MM.1S (cell line): Measurements from ENCODE around the gene EFNA5.

Experiments
- DNase-seq: peaks from one replicate; pipeline ENCODE4 v3.0.0-alpha.2; 2015
- H2AFZ ChIP-seq: fragments of 300-600 bp; sonication (generic); 2 replicates; pipeline ENCODE4 v1.6.0; 2016; ENCODE audit warnings: antibody characterized with exemption, low read length
- H3F3A ChIP-seq: fragments of 300-600 bp; sonication (generic); 2 replicates; pipeline ENCODE4 v1.6.1; 2016; ENCODE audit warnings: mild to moderate bottlenecking, antibody characterized with exemption, low read length, moderate library complexity, mixed read lengths; ENCODE audit not compliant: insufficient read depth
- H3K27ac ChIP-seq: fragments of 300-600 bp; sonication (generic); 2 replicates; pipeline ENCODE4 v1.5.1; 2016; ENCODE audit warnings: mild to moderate bottlenecking, low read length
- H3K27me3 ChIP-seq: fragments of 300-600 bp; sonication (generic); replicated peaks from 2 replicates; pipeline ENCODE4 v1.6.0; 2016; ENCODE audit warnings: low read length; ENCODE audit not compliant: insufficient read depth
- H3K36me3 ChIP-seq: fragments of 300-600 bp; sonication (generic); replicated peaks from 2 replicates; pipeline ENCODE4 v1.6.1; 2016; ENCODE audit warnings: mild to moderate bottlenecking, low read length, mixed read lengths; ENCODE audit not compliant: insufficient read depth
- H3K4me1 ChIP-seq: fragments of 300-600 bp; sonication (generic); 2 replicates; pipeline ENCODE4 v1.6.1; 2016; ENCODE audit warnings: low read length, mixed read lengths
- H3K4me2 ChIP-seq: fragments of 300-600 bp; sonication (generic); 2 replicates; pipeline ENCODE4 v1.6.0; 2016; ENCODE audit warnings: low read depth, low read length
- H3K4me3 ChIP-seq: fragments of 300-600 bp; sonication (generic); 2 replicates; pipeline ENCODE4 v1.5.1; 2016; ENCODE audit warnings: low read length, mixed read lengths
- H3K79me2 ChIP-seq: fragments of 300-600 bp; sonication (generic); 2 replicates; pipeline ENCODE4 v1.6.1; 2016; ENCODE audit warnings: mixed run types, low read length, mixed read lengths
- H3K9ac ChIP-seq: fragments of 300-600 bp; sonication (generic); 2 replicates; pipeline ENCODE4 v1.6.1; 2016; ENCODE audit warnings: low read length, mixed read lengths
- H3K9me2 ChIP-seq: fragments of 300-600 bp; sonication (generic); replicated peaks from 2 replicates; pipeline ENCODE4 v1.6.1; 2016; ENCODE audit warnings: mild to moderate bottlenecking, low read length, mixed read lengths; ENCODE audit not compliant: insufficient read depth
- H3K9me3 ChIP-seq: fragments of 300-600 bp; sonication (generic); replicated peaks from 2 replicates; pipeline ENCODE4 v1.6.1; 2016; ENCODE audit warnings: mild to moderate bottlenecking, low read length, mixed read lengths; ENCODE audit not compliant: insufficient read depth
- H4K20me1 ChIP-seq: fragments of 300-600 bp; sonication (generic); 2 replicates; pipeline ENCODE4 v1.6.1; 2016; ENCODE audit warnings: mild to moderate bottlenecking, low read length, moderate library complexity, mixed read lengths; ENCODE audit not compliant: insufficient read depth
- CTCF ChIP-seq: fragments of 300-600 bp; sonication (generic); IDR thresholded peaks from 2 replicates; pipeline ENCODE4 v1.5.1; 2016; ENCODE audit warnings: antibody characterized with exemption, low read length, mixed read lengths
- EZH2 ChIP-seq: fragments of 300-600 bp; sonication (generic); optimal IDR thresholded peaks from 2 replicates; pipeline ENCODE3; 2017; ENCODE audit warnings: low read depth, mild to moderate bottlenecking, antibody characterized with exemption, low read length, mixed read lengths
- EZH2phosphoT487 ChIP-seq: fragments of 300-600 bp; sonication (generic); IDR thresholded peaks from 2 replicates; pipeline ENCODE4 v1.6.1; 2018; ENCODE audit warnings: antibody characterized with exemption, low read length

The EFNA5 gene

GRCh38 chr5:107478068-107478641 lies 192.6 kb downstream of the EFNA5 start:
- Histone ChIP-seq H3K9me3 (no peaks in the 10 kb centered on the region), H3F3A (peaks cover 10% of the 10 kb centered on the region), H3K9ac (no peak overlapping the region), H2AFZ (no peak overlapping the region), H3K4me1 (peaks cover 18% of the 10 kb centered on the region), H3K27me3 (no peaks in the 10 kb centered on the region), H3K27ac (no peak overlapping the region; the same call in 1 of the 2 replicates), H3K36me3 (no peaks in the 10 kb centered on the region), H4K20me1 (no peaks in the 10 kb centered on the region), H3K9me2 (no peaks in the 10 kb centered on the region), H3K79me2 (no peaks in the 10 kb centered on the region), H3K4me3 (no peak overlapping the region), H3K4me2 (no peak overlapping the region)
- no peak for DNase-seq
- TF ChIP-seq CTCF (no peak), EZH2 (no peak), EZH2phosphoT487 (no peak)

GRCh38 chr5:107477492-107477891 lies 193.2 kb downstream of the EFNA5 start:
- Histone ChIP-seq H3K79me2 (no peaks in the 10 kb centered on the region), H3K36me3 (no peaks in the 10 kb centered on the region), H3K4me3 (no peak overlapping the region), H3K27ac (peak overlapping the region; percentile 92), H3F3A (peaks cover 10% of the 10 kb centered on the region), H3K4me1 (peaks cover 18% of the 10 kb centered on the region), H3K9me3 (no peaks in the 10 kb centered on the region), H3K9ac (peak overlapping the region; percentile 48), H3K27me3 (no peaks in the 10 kb centered on the region), H3K4me2 (peak overlapping the region; percentile 49; the same call in 1 of the 2 replicates), H2AFZ (no peak overlapping the region), H3K9me2 (no peaks in the 10 kb centered on the region), H4K20me1 (no peaks in the 10 kb centered on the region)
- no peak for TF ChIP-seq EZH2phosphoT487
- no peak for TF ChIP-seq CTCF
- TF ChIP-seq EZH2 = no peak
- DNase-seq = no peak

DNA sequence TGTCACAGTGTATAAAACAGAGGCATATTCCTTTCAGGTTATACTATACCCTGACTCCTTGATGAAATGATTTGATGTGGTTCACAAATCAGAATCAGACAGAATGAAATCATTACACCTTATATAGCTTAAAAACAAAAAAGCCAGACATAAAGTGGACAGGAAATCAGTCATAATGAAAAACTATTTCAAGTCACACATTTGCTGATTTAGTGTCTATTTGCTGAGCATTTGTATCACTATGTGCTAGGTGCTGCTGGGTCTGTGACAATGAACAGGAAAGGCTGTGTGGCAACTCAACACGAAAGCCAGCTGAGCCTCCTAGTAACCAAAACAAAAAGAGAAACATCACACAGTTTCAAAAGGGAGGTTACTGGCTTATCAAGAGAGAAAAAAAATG lies 194.0 kb downstream of the EFNA5 start:
- DNase-seq = peak; percentile 91
- no peaks in the 10 kb centered on the region for H3K79me2 ChIP-seq
- peak overlapping the region; percentile 92 for H3K27ac ChIP-seq
- peaks cover 18% of the 10 kb centered on the region for H3K4me1 ChIP-seq
- H3K9ac ChIP-seq = peak overlapping the region; percentile 65
- H3K9me3 ChIP-seq = no peaks in the 10 kb centered on the region
- no peak overlapping the region for H2AFZ ChIP-seq
- peaks cover 10% of the 10 kb centered on the region for H3F3A ChIP-seq
- H3K4me2 ChIP-seq = peak overlapping the region; percentile 49
- no peaks in the 10 kb centered on the region for H3K9me2 ChIP-seq
- no peaks in the 10 kb centered on the region for H4K20me1 ChIP-seq
- no peak overlapping the region for H3K4me3 ChIP-seq
- TF ChIP-seq EZH2 = no peak
- no peak for TF ChIP-seq CTCF
- TF ChIP-seq EZH2phosphoT487 = no peak
- no peaks in the 10 kb centered on the region for H3K27me3 ChIP-seq
- H3K36me3 ChIP-seq = no peaks in the 10 kb centered on the region
